Panc1 (cell line): ENCODE measurements around the gene SUPT20HL2. TPM values are rescaled to one million over a fixed set of nuclear protein-coding genes. Genes with fewer than 3 reads are reported as not detected.

Experiments
- ATAC-seq: fragments of 200-7000 bp; cut with Tn5 transposase; 2 replicates; pipeline ENCODE4 v1.9.1; 2020; ENCODE audit warnings: mild to moderate bottlenecking, moderate library complexity
- BruUV-seq: library from RNA; stranded (reverse); fragments of 400-500 nt; replicated peaks from 2 replicates; lab custom pipeline; 2021; lab: Mats Ljungman, UMichigan
- CTCF ChIA-PET: fragments of 300-600 bp; sonication (Branson Sonifier 250); formaldehyde crosslinking; loops from one replicate; lab custom pipeline; 2022; ENCODE audit warnings: antibody characterized with exemption; lab: Charles Lee
- POLR2A ChIA-PET: fragments of 300-600 bp; sonication (Branson Sonifier 250); formaldehyde crosslinking; loops from one replicate; lab custom pipeline; 2022; ENCODE audit warnings: antibody characterized with exemption; lab: Charles Lee
- DNase-seq: peaks from one replicate; pipeline ENCODE4 v3.0.0-alpha.2; 2010; ENCODE audit warnings: low read depth, low spot score
- H3K27ac ChIP-seq: 2 replicates; pipeline ENCODE4 v1.5.1; 2011; ENCODE audit warnings: mild to moderate bottlenecking, low read length, inconsistent platforms
- H3K27me3 ChIP-seq: fragments of 200-500 bp; sonication (Bioruptor generic); 2 replicates; pipeline ENCODE4 v1.6.0; 2014; ENCODE audit warnings: low read length, inconsistent platforms; ENCODE audit not compliant: control insufficient read depth, insufficient read depth
- H3K36me3 ChIP-seq: fragments of 200-500 bp; sonication (Bioruptor generic); 2 replicates; pipeline ENCODE4 v1.5.1; 2014; ENCODE audit warnings: inconsistent platforms, mild to moderate bottlenecking, low read length, moderate library complexity; ENCODE audit not compliant: control insufficient read depth, insufficient read depth
- H3K4me1 ChIP-seq: 2 replicates; pipeline ENCODE4 v1.5.1; 2011; ENCODE audit warnings: inconsistent platforms, mild to moderate bottlenecking, low read length, moderate library complexity; ENCODE audit not compliant: control insufficient read depth, insufficient read depth
- H3K4me3 ChIP-seq, 2 experiments: 2 replicates each; pipeline ENCODE4 v1.5.1; 2011 to 2012; ENCODE audit warnings: low read depth in 2 of 2, low read length in 2 of 2, mild to moderate bottlenecking in 2 of 2, inconsistent platforms in 1 of 2, moderate library complexity in 1 of 2
- H3K9me3 ChIP-seq: fragments of 200-500 bp; sonication (Bioruptor generic); 2 replicates; pipeline ENCODE4 v1.5.1; 2014; ENCODE audit warnings: low read depth, mild to moderate bottlenecking, inconsistent platforms, low read length, moderate library complexity; ENCODE audit not compliant: control insufficient read depth, insufficient read depth
- POLR2AphosphoS5 ChIP-seq: IDR thresholded peaks from 2 replicates; pipeline ENCODE4 v1.6.1; 2012; ENCODE audit warnings: mild to moderate bottlenecking, low read depth, low read length, moderate library complexity
- SIN3A ChIP-seq: IDR thresholded peaks from 2 replicates; pipeline ENCODE4 v1.6.1; 2012; ENCODE audit warnings: low read depth, mild to moderate bottlenecking, low read length, moderate library complexity, borderline replicate concordance; ENCODE audit not compliant: insufficient read depth
- TCF7L2 ChIP-seq: IDR thresholded peaks from 2 replicates; pipeline ENCODE4 v1.6.1; 2011; ENCODE audit warnings: mild to moderate bottlenecking, low read depth, low read length, inconsistent platforms
- in situ Hi-C: cut with HindIII; loops from 2 replicates; pipeline ENCODE4 v1.10.0; 2016; ENCODE audit warnings: low sequenced_read_pairs, low pct_unique_long_range_greater_than_20kb
- intact Hi-C: fragments of 100-400 bp; cut with micrococcal nuclease; formaldehyde crosslinking; loops from one replicate; pipeline ENCODE4 v1.10.0; 2022; ENCODE audit not compliant: unreplicated experiment
- total RNA-seq: library from RNA; stranded (reverse); gene quantifications from one replicate; pipeline ENCODE4 v1.2.1, GENCODE V29; 2021; ENCODE audit not compliant: unreplicated experiment
- TF ChIP-seq, protein P1 (sequence below): fragments of 450-650 bp; IDR thresholded peaks from 2 replicates; pipeline ENCODE4 v1.5.1; 2017; ENCODE audit warnings: mild to moderate bottlenecking
- TF ChIP-seq, protein P2 (sequence below), 2 experiments: IDR thresholded peaks; 2 replicates each; pipeline ENCODE4 v1.6.1; 2011 to 2012; ENCODE audit warnings: low read depth in 2 of 2, control low read depth in 1 of 2, low read length in 1 of 2, mild to moderate bottlenecking in 1 of 2, moderate library complexity in 1 of 2; ENCODE audit not compliant: insufficient read depth in 1 of 2

SUPT20HL2 gene
- total RNA-seq, 1 experiment from 2014 or later, result not detected

DNA sequence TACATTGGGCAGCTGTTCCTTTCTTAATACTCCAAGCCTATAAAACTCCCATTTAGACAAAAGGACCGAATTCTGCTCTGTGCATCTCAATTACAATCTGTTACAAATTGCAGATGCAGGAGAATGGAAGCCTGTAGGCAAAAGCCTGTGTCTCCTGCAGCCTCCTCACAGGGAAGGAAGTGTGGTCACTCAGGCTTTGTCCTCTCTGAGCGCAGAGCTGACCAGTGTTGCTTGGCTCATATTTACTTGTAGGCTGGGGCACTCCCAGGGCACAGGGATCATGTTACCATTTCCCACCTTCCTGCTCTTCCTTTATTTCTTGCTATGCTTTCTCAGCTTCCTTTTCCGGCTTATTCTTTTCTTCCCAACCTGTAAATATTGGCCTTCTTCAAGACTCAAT, 15.7 kb downstream of the SUPT20HL2 start:
- no peaks in the 10 kb centered on the region for H3K27me3 ChIP-seq
- no peaks in the 10 kb centered on the region for H3K36me3 ChIP-seq
- in situ Hi-C loops (no loop called here), intact Hi-C loops (no loop called here)
- no peaks in the 10 kb centered on the region for H3K4me1 ChIP-seq
- H3K27ac ChIP-seq, result no peak overlapping the region
- ATAC-seq (no peak), DNase-seq (no peak)
- no TSS peak for BruUV-seq
- CTCF ChIA-PET, result no interaction called here
- no peak overlapping the region for H3K4me3 ChIP-seq
- H3K9me3 ChIP-seq, result no peaks in the 10 kb centered on the region
- POLR2A ChIA-PET, result no interaction called here
- no peak for TF ChIP-seq POLR2AphosphoS5

DNA sequence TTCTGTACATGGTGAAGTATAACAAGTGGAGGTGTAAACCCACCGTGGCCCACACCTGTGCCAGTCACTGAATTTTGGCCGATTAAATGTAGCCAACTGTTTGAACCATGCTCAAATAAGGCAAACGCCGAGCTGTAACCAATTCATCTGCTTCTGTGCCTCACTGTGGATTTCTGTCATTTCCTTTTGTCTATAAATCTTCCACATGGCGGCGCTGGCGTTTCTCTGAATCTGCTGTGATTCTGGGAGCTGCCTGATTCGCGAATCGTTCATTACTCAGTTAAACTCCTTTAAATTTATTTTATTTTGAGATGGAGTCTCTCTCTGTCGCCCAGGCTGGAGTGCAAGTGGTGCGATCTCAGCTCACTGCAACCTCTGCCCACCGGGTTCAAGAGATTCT, 19.2 kb downstream of the SUPT20HL2 start:
- no peak overlapping the region for H3K27ac ChIP-seq
- BruUV-seq, result no TSS peak
- no peaks in the 10 kb centered on the region for H3K9me3 ChIP-seq
- H3K4me1 ChIP-seq, result no peaks in the 10 kb centered on the region
- intact Hi-C loops (no loop called here), in situ Hi-C loops (no loop called here)
- ChIA-PET POLR2A (no interaction called here), CTCF (no interaction called here)
- TF ChIP-seq TCF7L2 (no peak), POLR2AphosphoS5 (no peak), SIN3A (no peak)
- TF ChIP-seq, protein P1, sequence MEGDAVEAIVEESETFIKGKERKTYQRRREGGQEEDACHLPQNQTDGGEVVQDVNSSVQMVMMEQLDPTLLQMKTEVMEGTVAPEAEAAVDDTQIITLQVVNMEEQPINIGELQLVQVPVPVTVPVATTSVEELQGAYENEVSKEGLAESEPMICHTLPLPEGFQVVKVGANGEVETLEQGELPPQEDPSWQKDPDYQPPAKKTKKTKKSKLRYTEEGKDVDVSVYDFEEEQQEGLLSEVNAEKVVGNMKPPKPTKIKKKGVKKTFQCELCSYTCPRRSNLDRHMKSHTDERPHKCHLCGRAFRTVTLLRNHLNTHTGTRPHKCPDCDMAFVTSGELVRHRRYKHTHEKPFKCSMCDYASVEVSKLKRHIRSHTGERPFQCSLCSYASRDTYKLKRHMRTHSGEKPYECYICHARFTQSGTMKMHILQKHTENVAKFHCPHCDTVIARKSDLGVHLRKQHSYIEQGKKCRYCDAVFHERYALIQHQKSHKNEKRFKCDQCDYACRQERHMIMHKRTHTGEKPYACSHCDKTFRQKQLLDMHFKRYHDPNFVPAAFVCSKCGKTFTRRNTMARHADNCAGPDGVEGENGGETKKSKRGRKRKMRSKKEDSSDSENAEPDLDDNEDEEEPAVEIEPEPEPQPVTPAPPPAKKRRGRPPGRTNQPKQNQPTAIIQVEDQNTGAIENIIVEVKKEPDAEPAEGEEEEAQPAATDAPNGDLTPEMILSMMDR, result peak; percentile 42
- TF ChIP-seq, protein P2, sequence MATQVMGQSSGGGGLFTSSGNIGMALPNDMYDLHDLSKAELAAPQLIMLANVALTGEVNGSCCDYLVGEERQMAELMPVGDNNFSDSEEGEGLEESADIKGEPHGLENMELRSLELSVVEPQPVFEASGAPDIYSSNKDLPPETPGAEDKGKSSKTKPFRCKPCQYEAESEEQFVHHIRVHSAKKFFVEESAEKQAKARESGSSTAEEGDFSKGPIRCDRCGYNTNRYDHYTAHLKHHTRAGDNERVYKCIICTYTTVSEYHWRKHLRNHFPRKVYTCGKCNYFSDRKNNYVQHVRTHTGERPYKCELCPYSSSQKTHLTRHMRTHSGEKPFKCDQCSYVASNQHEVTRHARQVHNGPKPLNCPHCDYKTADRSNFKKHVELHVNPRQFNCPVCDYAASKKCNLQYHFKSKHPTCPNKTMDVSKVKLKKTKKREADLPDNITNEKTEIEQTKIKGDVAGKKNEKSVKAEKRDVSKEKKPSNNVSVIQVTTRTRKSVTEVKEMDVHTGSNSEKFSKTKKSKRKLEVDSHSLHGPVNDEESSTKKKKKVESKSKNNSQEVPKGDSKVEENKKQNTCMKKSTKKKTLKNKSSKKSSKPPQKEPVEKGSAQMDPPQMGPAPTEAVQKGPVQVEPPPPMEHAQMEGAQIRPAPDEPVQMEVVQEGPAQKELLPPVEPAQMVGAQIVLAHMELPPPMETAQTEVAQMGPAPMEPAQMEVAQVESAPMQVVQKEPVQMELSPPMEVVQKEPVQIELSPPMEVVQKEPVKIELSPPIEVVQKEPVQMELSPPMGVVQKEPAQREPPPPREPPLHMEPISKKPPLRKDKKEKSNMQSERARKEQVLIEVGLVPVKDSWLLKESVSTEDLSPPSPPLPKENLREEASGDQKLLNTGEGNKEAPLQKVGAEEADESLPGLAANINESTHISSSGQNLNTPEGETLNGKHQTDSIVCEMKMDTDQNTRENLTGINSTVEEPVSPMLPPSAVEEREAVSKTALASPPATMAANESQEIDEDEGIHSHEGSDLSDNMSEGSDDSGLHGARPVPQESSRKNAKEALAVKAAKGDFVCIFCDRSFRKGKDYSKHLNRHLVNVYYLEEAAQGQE (IDR thresholded peaks at IDR 0.05; ENCODE audit: insufficient read depth in 1 of 2, low read depth in 2 of 2, low read length in 1 of 2), result no peak
- no peak for DNase-seq
- no peaks in the 10 kb centered on the region for H3K36me3 ChIP-seq
- H3K27me3 ChIP-seq, result no peaks in the 10 kb centered on the region
- H3K4me3 ChIP-seq, result no peak overlapping the region
- no peak for ATAC-seq

DNA sequence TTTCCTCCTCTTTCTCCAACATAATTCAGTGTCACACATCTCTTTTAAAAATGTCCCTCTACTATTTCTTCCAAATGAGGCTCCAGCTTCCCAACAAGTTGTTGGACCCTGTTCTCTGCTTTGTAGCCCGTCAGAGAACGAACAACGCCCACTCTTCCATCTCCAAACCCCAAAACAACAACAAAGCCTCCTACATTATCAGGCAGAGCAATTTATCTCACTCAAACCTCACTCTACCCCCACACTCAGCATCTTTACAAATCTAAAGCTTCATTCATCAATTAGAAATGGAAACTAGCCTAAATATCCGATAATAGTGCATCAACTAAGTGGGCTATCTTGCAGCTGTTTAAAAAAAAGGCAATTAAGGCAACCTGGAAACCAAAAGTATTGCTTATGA, 20.5 kb downstream of the SUPT20HL2 start:
- CTCF ChIA-PET, result no interaction called here
- POLR2A ChIA-PET, result no interaction called here
- Histone ChIP-seq H3K9me3 (no peaks in the 10 kb centered on the region), H3K4me1 (no peaks in the 10 kb centered on the region), H3K36me3 (no peaks in the 10 kb centered on the region), H3K27ac (no peak overlapping the region), H3K4me3 (no peak overlapping the region), H3K27me3 (no peaks in the 10 kb centered on the region)
- BruUV-seq, result no TSS peak
- intact Hi-C loops, result no loop called here
- DNase-seq, result no peak
- ATAC-seq, result no peak
- in situ Hi-C loops, result no loop called here
- TF ChIP-seq SIN3A, result no peak
- TF ChIP-seq, protein P1, result no peak
- no peak for TF ChIP-seq TCF7L2
- TF ChIP-seq POLR2AphosphoS5, result no peak
- TF ChIP-seq, protein P2 (IDR thresholded peaks at IDR 0.05; ENCODE audit: insufficient read depth in 1 of 2, low read depth in 2 of 2, low read length in 1 of 2), result no peak
